Pancreas (tissue), 10 donors: ENCODE measurements around the gene SPECC1L. TPM values are rescaled to one million over a fixed set of nuclear protein-coding genes. Genes with fewer than 3 reads are reported as not detected.
"Not testable (repeated sequence)": the region's sequence is repeated elsewhere in the genome, so short reads cannot be mapped to it uniquely, and the experiment has no call there.

ENCODE experiments used
- ATAC-seq, 4 donors: fragments of 200-7000 bp; cut with Tn5 transposase; one replicate each; pipeline versions ENCODE4 v1.8.0 to v1.9.1; 2020; ENCODE audit warnings: mild to moderate bottlenecking in 4 of 4, moderate library complexity in 4 of 4
- DNase-seq, 6 donors: peaks; one replicate each; pipeline ENCODE4 v3.0.0-alpha.2; 2020
- FAIRE-seq: peaks from 2 replicates; lab custom pipeline; 2012; peaks lifted over from hg19 to GRCh38; lab: Jason Lieb, UNC
- H3K27ac ChIP-seq, 4 donors: fragments of 200-600 bp; sonication (generic); 1 replicate in 3 of 4; 2 replicates in 1 of 4; pipeline versions ENCODE4 v1.5.0 to v1.8.0; 2020
- H3K27me3 ChIP-seq, 4 donors: fragments of 200-600 bp; one replicate each; pipeline ENCODE4 v1.8.0; 2021
- H3K36me3 ChIP-seq, 3 donors: fragments of 200-600 bp; sonication (generic) in 1 of 3; one replicate each; pipeline versions ENCODE4 v1.5.0 to v1.8.0; 2020 to 2021
- H3K4me1 ChIP-seq, 3 donors: fragments of 200-600 bp; one replicate each; pipeline ENCODE4 v1.8.0; 2021
- H3K4me3 ChIP-seq, 4 donors: fragments of 200-600 bp; sonication (generic) in 2 of 4; one replicate each; pipeline versions ENCODE4 v1.5.0 to v1.8.0; 2020 to 2021
- H3K9me3 ChIP-seq, 4 donors: fragments of 200-600 bp; one replicate each; pipeline ENCODE4 v1.8.0; 2021
- CTCF ChIP-seq, 4 donors: fragments of 200-600 bp; sonication (generic) in 3 of 4; IDR thresholded peaks; one replicate each; pipeline versions ENCODE4 v1.5.0 to v1.8.0; 2021; ENCODE audit warnings: antibody characterized with exemption in 4 of 4
- WGBS, 2 donors: extraction: QIAGEN DNeasy Blood & Tissue Kit; methylation state at CpG; one replicate each; pipeline ENCODE4 v1.1.7; 2013; 5-methylcytosine and 5-hydroxymethylcytosine counted together
- intact Hi-C, 3 donors: fragments of 100-400 bp; cut with DNase I; formaldehyde crosslinking; loops; one replicate each; pipeline versions ENCODE4 v1.11.1 to v1.14.2; 2022
- polyA plus RNA-seq, 2 donors: library from polyadenylated mRNA; stranded (reverse); fragments of 200-250 nt; gene quantifications; one replicate each; pipeline ENCODE4 v1.2.3, GENCODE V29; 2013
- total RNA-seq, 6 donors: library from RNA; stranded (reverse); fragmentation: NEBNext Ultra II Directional in 4 of 6; extraction: Animal tissue kit (Norgen Biotek cat#: 25700) in 4 of 6; gene quantifications; one replicate each; pipeline versions ENCODE4 v1.2.1 to v1.2.4, GENCODE V29; 2021 to 2023
- donor health status: healthy with polysubstance abuse.
- donor health status: DM: no; HTN: no; CAD: no; lungs with moderate emphysema.
- donor health status: DM: no; HTN: no; CAD: no.
- donor health status: control.
- donor health status: control.
- donor health status: Bipolar disorder and iron deficiency.
- donor health status: DM: yes; HTN: yes; CAD: no.
- donor health status: DM: no; HTN: no; CAD: no.
- donor health status: DM: no; HTN: no; CAD: no.
- donor health status: DM: yes; HTN: yes; CAD: no.

The SPECC1L gene
- total and polyA plus RNA-seq, 8 donors, result 8.6 to 36.3 (median 26.5) TPM

DNA sequence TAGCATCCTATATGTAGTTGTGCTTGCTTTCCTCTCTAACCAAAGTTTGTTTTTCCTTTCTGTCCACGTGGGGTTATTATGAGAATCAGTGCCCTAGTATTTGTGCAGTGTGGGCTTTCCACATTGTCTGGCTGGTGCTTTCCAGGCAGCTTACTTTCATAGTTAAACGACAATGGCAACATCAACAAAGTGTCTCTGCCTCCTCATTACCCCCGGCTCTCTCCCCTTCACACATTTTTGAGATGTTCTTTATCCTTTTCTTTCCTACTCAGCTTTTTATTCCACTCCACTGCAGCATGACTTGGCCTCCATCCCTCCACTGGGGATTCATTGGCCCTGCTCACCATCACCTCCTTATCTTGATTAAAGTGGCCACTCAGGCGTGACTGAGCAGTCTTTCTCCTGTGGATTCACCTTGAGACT, 19.1 kb downstream of the SPECC1L start:
- H3K4me3 ChIP-seq, result no peak overlapping the region
- DNase-seq (no peak), ATAC-seq (peak in 1 of 4 donors; percentile 4), FAIRE-seq (no peak)
- H3K4me1 ChIP-seq, result peaks cover 38 to 47% (median 43%) of the 10 kb centered on the region in 3 donors
- intact Hi-C loops, result no loop called here
- TF ChIP-seq CTCF (IDR thresholded peaks at IDR 0.05), result no peak
- H3K36me3 ChIP-seq, result no peaks in the 10 kb centered on the region
- H3K27ac ChIP-seq, result peak overlapping the region in 2 of 4 donors; percentile 9 to 15
- H3K27me3 ChIP-seq, result no peaks in the 10 kb centered on the region
- 37 to 40% methylated on average over 4 of the region's 4 CpGs for WGBS, 2 donors
- H3K9me3 ChIP-seq, result no peaks in the 10 kb centered on the region

DNA sequence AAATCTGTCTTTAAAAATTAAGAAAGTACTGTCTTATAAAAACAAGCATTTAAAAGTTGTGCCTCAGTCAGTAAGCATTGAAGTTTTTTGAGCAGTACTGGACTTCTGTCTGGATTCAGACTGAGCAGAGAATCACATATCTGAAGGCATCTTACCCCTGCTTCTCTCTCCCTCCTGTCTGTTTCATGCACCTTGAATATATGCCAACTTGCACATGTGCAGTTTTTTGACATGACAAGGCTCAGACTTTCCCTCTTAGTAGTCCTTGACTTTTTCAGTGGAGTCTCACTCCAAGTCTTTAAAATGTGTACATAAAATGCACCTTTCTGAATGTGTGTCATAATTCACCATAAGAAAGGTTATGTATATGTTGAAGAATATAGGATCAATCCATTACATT, 19.8 kb downstream of the SPECC1L start:
- TF ChIP-seq CTCF (IDR thresholded peaks at IDR 0.05), result no peak
- H3K36me3 ChIP-seq, result no peaks in the 10 kb centered on the region
- peak in 2 of 4 donors; percentile 3 to 45 for ATAC-seq
- H3K27me3 ChIP-seq, result no peaks in the 10 kb centered on the region
- H3K4me1 ChIP-seq, result peaks cover 38 to 47% (median 43%) of the 10 kb centered on the region in 3 donors
- peak overlapping the region in 2 of 4 donors; percentile 29 to 31 for H3K27ac ChIP-seq
- DNase-seq, result no peak
- H3K4me3 ChIP-seq, result no peak overlapping the region
- intact Hi-C loops, result no loop called here
- no peaks in the 10 kb centered on the region for H3K9me3 ChIP-seq
- no peak for FAIRE-seq

GRCh38 chr22:24291515-24292201, 21.0 kb downstream of the SPECC1L start:
- FAIRE-seq (no peak), DNase-seq (no peak), ATAC-seq (no peak)
- TF ChIP-seq CTCF (IDR thresholded peaks at IDR 0.05), result no peak
- Histone ChIP-seq H3K4me3 (no peak overlapping the region), H3K27me3 (no peaks in the 10 kb centered on the region), H3K36me3 (no peaks in the 10 kb centered on the region), H3K4me1 (peaks cover 29 to 38% (median 31%) of the 10 kb centered on the region in 3 donors), H3K9me3 (no peaks in the 10 kb centered on the region), H3K27ac (peak overlapping the region in 1 of 4 donors; percentile 29)
- intact Hi-C loops, result no loop called here
- 81 to 85% methylated on average over 3 of the region's 3 CpGs for WGBS, 2 donors

DNA sequence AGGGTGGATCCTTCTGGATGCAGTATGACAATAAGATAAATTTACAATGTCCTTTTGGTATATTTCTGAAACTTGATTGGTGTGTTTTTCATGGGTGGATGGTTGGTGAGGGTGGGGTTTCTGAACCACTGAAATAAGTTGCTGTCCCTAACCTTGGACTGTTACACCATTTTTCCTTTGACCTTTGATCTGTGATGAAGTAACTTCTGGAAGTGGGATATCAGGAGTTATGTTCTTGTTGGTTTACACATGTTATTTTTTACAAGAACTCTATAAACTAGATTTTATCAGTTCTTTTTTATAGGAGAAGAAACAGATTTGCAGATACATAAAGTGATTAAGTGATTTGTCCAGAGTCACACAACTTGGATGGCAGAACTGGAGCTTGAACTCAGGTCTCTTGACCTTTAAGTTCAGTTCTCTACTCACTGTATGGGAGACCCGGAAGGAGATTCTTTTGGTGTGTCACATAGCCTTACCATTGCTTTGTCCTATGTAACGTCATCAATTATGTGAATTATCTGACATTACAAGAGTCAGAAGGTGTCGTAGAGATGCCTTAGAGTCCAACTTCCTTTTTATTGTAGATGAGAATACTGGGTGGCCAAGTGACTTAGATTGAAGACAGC, 21.7 kb downstream of the SPECC1L start:
- H3K27me3 ChIP-seq, H3K27ac ChIP-seq, intact Hi-C loops, H3K9me3 ChIP-seq, H3K36me3 ChIP-seq, H3K4me3 ChIP-seq, DNase-seq: not testable (repeated sequence)
- ATAC-seq, result peak in 2 of 4 donors; percentile 3 to 24
- peaks cover 24 to 34% (median 28%) of the 10 kb centered on the region in 3 donors for H3K4me1 ChIP-seq
- WGBS, 2 donors, result 92 to 95% methylated on average over 3 of the region's 3 CpGs
- peak; percentile 78 for FAIRE-seq

- DNase-seq, ATAC-seq, H3K4me3 ChIP-seq, H3K27me3 ChIP-seq, H3K36me3 ChIP-seq, H3K27ac ChIP-seq, intact Hi-C loops, H3K9me3 ChIP-seq: not testable (repeated sequence)
- H3K4me1 ChIP-seq, result peaks cover 20 to 21% (median 20%) of the 10 kb centered on the region in 3 donors
- WGBS, 2 donors, result 30% methylated on average over 1 of the region's 1 CpG; no CpG with 5 or more reads in 1 of the 2 donors
- peak; percentile 67 for FAIRE-seq
Measured at GRCh38 chr22:24294913-24295312, 24.3 kb downstream of the SPECC1L start.

- H3K27me3 ChIP-seq, H3K4me3 ChIP-seq, DNase-seq, H3K36me3 ChIP-seq, H3K9me3 ChIP-seq, ATAC-seq, FAIRE-seq, intact Hi-C loops, H3K27ac ChIP-seq: not testable (repeated sequence)
- H3K4me1 ChIP-seq, result peaks cover 12 to 27% (median 24%) of the 10 kb centered on the region in 3 donors
- 72 to 77% methylated on average over 4 of the region's 4 CpGs for WGBS, 2 donors
Measured at GRCh38 chr22:24298497-24299155, 28.0 kb downstream of the SPECC1L start.

GRCh38 chr22:24300522-24300921, 29.9 kb downstream of the SPECC1L start:
- peaks cover 22 to 43% (median 42%) of the 10 kb centered on the region in 3 donors for H3K4me1 ChIP-seq
- 96 to 100% methylated on average over 1 of the region's 1 CpG for WGBS, 2 donors
- DNase-seq, H3K27ac ChIP-seq, H3K9me3 ChIP-seq, ATAC-seq, H3K36me3 ChIP-seq, H3K4me3 ChIP-seq, intact Hi-C loops, FAIRE-seq, H3K27me3 ChIP-seq: not testable (repeated sequence)
